Measurements from ENCODE around the gene SYP. TPM values are rescaled to one million over a fixed set of nuclear protein-coding genes. Genes with fewer than 3 reads are reported as not detected.

SYP gene
- total and polyA plus RNA-seq, 9 of the 15 experiments (the other 6 are each of a cell fraction or from before 2014, with no cell fraction given) = 0.48 to 5.1 (median 2.6) TPM

GRCh38 chrX:49227726-49228125, 27.7 kb upstream of the SYP start:
- Histone ChIP-seq H3K9ac (ENCODE audit: insufficient read depth in 1 of 2, low read depth in 2 of 2, low read length in 2 of 2) (no peak overlapping the region), H3K79me2 (ENCODE audit: control insufficient read depth, insufficient read depth, low read length) (no peaks in the 10 kb centered on the region), H3K27me3 (ENCODE audit: control insufficient read depth in 2 of 2, insufficient read depth in 2 of 2, low read length in 2 of 2) (peaks cover 0 to 17% of the 10 kb centered on the region in 2 experiments; a peak in 2 of 5 replicates), H3K4me3 (no peak overlapping the region), H4K20me1 (replicated peaks; ENCODE audit: control insufficient read depth, insufficient read depth, low read length) (no peaks in the 10 kb centered on the region), H3K9me3 (replicated peaks; ENCODE audit: control insufficient read depth, insufficient read depth, low read depth, low read length) (no peaks in the 10 kb centered on the region), H2AFZ (ENCODE audit: low read depth, low read length) (no peak overlapping the region), H3K4me1 (replicated peaks in 1 of 2; ENCODE audit: control insufficient read depth in 2 of 2, insufficient read depth in 2 of 2, low read length in 2 of 2) (peaks cover 6 to 41% of the 10 kb centered on the region in 2 experiments; a peak in 4 of 5 replicates), H3K36me3 (ENCODE audit: control insufficient read depth, insufficient read depth, low read length) (no peaks in the 10 kb centered on the region), H3K27ac (ENCODE audit: extremely low read depth, low read depth, low read length) (no peak overlapping the region), H3K9me1 (ENCODE audit: control insufficient read depth, insufficient read depth, low read length) (no peaks in the 10 kb centered on the region), H3K4me2 (ENCODE audit: insufficient read depth, low read length) (no peak overlapping the region)
- 26% methylated on average over 2 of the region's 2 CpGs for WGBS (ENCODE audit: insufficient coverage, low coverage, missing lambda C conversion rate)
- ATAC-seq = no peak
- CTCF ChIA-PET (ENCODE audit: low intra/inter-chr PET ratio) = no interaction called here
- intact Hi-C loops (cut with micrococcal nuclease) = no loop called here
- POLR2A ChIA-PET = no interaction called here
- FAIRE-seq = no peak
- no peak for DNase-seq (ENCODE audit: extremely low read depth in 1 of 4, low spot score in 3 of 4)
- in situ Hi-C loops (cut with MboI) = no loop called here
- no TSS peak for BruUV-seq (replicated peaks)
- no peak for TF ChIP-seq ETS2 (tag; IDR thresholded peaks at IDR 0.05; ENCODE audit: borderline replicate concordance, poor library complexity, severe bottlenecking)
- TF ChIP-seq ZFP91 (CRISPR knock-in tag; IDR thresholded peaks at IDR 0.05) = no peak
- no peak for TF ChIP-seq SREBF1 (IDR thresholded peaks at IDR 0.05; ENCODE audit: borderline replicate concordance, low read depth, low read length)
- TF ChIP-seq MTA3 (IDR thresholded peaks at IDR 0.05; ENCODE audit: borderline replicate concordance) = no peak
- TF ChIP-seq ZNF239 (CRISPR knock-in tag; IDR thresholded peaks at IDR 0.05) = no peak
- TF ChIP-seq ETV1 (tag; conservative IDR thresholded peaks at IDR 0.05; ENCODE audit: low read depth) = no peak
